Tibial nerve (tissue), 4 donors: ENCODE results near the gene LRRC26. TPM values are rescaled to one million over a fixed set of nuclear protein-coding genes. Genes with fewer than 3 reads are reported as not detected.

Source experiments
- DNase-seq, 2 donors: peaks; one replicate each; pipeline ENCODE4 v3.0.0-alpha.2; 2019; ENCODE audit warnings: low spot score in 2 of 2
- H3K27ac ChIP-seq, 4 donors: fragments of 200-600 bp; sonication (generic) in 3 of 4; one replicate each; pipeline ENCODE4 v1.5.1; 2017 to 2019; ENCODE audit warnings: mild to moderate bottlenecking in 1 of 4
- H3K27me3 ChIP-seq, 2 donors: fragments of 200-600 bp; sonication (generic) in 1 of 2; one replicate each; pipeline versions ENCODE4 v1.5.1 to v1.6.0; 2017 to 2019
- H3K36me3 ChIP-seq, 3 donors: fragments of 200-600 bp; sonication (generic); one replicate each; pipeline ENCODE4 v1.5.1; 2018 to 2019
- H3K4me1 ChIP-seq, 4 donors: fragments of 200-600 bp; sonication (generic) in 3 of 4; one replicate each; pipeline ENCODE4 v1.5.1; 2017 to 2019
- H3K4me3 ChIP-seq, 4 donors: fragments of 200-600 bp; sonication (generic) in 3 of 4; one replicate each; pipeline ENCODE4 v1.5.1; 2017 to 2019; ENCODE audit warnings: mild to moderate bottlenecking in 1 of 4, moderate library complexity in 1 of 4
- H3K9me3 ChIP-seq, 4 donors: fragments of 200-600 bp; sonication (generic) in 3 of 4; one replicate each; pipeline ENCODE4 v1.5.1; 2017 to 2019
- CTCF ChIP-seq, 5 experiments: fragments of 200-600 bp in 3 of 5; fragments of 450-650 bp in 2 of 5; sonication (generic) in 3 of 5; IDR thresholded peaks; one replicate each; pipeline ENCODE4 v1.5.1; 2016 to 2019; ENCODE audit warnings: antibody characterized with exemption in 5 of 5, mild to moderate bottlenecking in 3 of 5, moderate library complexity in 2 of 5
- EP300 ChIP-seq, 2 donors: sonication (generic); formaldehyde crosslinking; IDR thresholded peaks; one replicate each; pipeline ENCODE4 v1.6.1; 2017; ENCODE audit warnings: antibody characterized with exemption in 2 of 2, mild to moderate bottlenecking in 1 of 2
- POLR2A ChIP-seq, 2 donors: fragments of 450-650 bp; IDR thresholded peaks; one replicate each; pipeline ENCODE4 v1.6.1; 2017; ENCODE audit warnings: antibody characterized with exemption in 2 of 2, mild to moderate bottlenecking in 2 of 2, moderate library complexity in 2 of 2
- WGBS, 2 donors: methylation state at CpG; one replicate each; pipeline ENCODE4 v1.1.5; 2018; 5-methylcytosine and 5-hydroxymethylcytosine counted together
- total RNA-seq, 4 donors: library from RNA; depleted of rRNA; stranded (reverse); fragments of >200 nt; gene quantifications; one replicate each; pipeline ENCODE4 v1.1.0, GENCODE V29; 2016

LRRC26 gene
- total RNA-seq, 4 donors from 2014 or later: not detected

GRCh38 chr9:137143459-137143858, 26.4 kb downstream of the LRRC26 start:
- Histone ChIP-seq H3K36me3 (no peaks in the 10 kb centered on the region), H3K4me1 (peaks cover 0 to 6% (median 0%) of the 10 kb centered on the region in 4 donors), H3K4me3 (no peak overlapping the region), H3K27ac (no peak overlapping the region), H3K9me3 (no peaks in the 10 kb centered on the region), H3K27me3 (peaks cover 0 to 89% of the 10 kb centered on the region in 2 donors)
- 51 to 61% methylated on average over 4 of the region's 4 CpGs for WGBS, 2 donors
- TF ChIP-seq EP300 (IDR thresholded peaks at IDR 0.05) (no peak), CTCF (IDR thresholded peaks at IDR 0.05) (no peak)
- DNase-seq: no peak

- 75 to 76% methylated on average over 22 of the region's 24 CpGs for WGBS, 2 donors
- TF ChIP-seq CTCF (IDR thresholded peaks at IDR 0.05): no peak
- TF ChIP-seq POLR2A (IDR thresholded peaks at IDR 0.05): no peak
- no peak for TF ChIP-seq EP300 (IDR thresholded peaks at IDR 0.05)
- H3K27me3 ChIP-seq: peaks cover 0 to 89% of the 10 kb centered on the region in 2 donors
- no peak overlapping the region for H3K27ac ChIP-seq
- H3K4me1 ChIP-seq: peaks cover 0 to 6% (median 0%) of the 10 kb centered on the region in 4 donors
- no peak for DNase-seq
- no peak overlapping the region for H3K4me3 ChIP-seq
- H3K36me3 ChIP-seq: no peaks in the 10 kb centered on the region
- no peaks in the 10 kb centered on the region for H3K9me3 ChIP-seq
These were observed 27.6 kb downstream of the LRRC26 start for GRCh38 chr9:137141976-137142936.

DNA sequence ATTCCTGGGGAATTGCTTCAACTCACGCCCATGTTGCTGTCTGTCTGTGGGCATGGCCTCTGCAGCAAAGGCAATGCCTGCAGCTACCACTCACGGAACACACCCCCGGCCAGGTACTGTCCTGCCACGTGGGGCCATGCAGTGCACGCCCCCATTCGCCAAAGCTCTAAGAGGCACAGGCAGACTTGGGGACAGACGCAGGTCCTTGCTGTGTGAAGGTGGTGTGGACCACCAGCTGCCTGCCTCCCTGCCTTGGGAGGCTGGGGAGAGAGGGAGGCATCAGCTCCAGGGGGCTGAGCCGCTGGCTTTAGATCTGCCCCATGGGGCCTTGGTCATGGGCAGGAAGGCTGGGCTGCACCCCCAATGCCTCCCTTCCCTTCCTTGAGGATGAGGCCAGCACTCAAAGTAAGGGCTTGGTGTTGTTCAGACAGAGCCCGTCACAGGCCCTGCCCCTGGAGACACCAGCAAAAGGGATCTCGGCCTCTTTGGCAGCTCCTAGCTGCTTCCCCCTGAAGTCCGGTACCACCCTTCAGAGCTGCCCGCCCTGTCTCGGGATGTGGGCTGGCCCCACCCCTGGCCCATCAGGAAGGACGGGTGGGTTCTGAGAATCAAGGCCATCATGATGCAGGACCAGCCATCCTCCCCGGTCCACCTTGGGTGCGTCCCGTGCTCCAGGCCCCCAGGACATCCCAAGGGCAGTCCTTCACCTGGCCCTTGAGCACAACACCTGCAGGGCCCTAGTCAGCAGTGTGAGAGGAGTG, 28.6 kb downstream of the LRRC26 start:
- WGBS, 2 donors: 70 to 75% methylated on average over 12 to 17 of the region's 17 CpGs
- no peaks in the 10 kb centered on the region for H3K36me3 ChIP-seq
- H3K4me1 ChIP-seq: peaks cover 0 to 6% (median 0%) of the 10 kb centered on the region in 4 donors
- no peak overlapping the region for H3K4me3 ChIP-seq
- TF ChIP-seq POLR2A (IDR thresholded peaks at IDR 0.05) (no peak), EP300 (IDR thresholded peaks at IDR 0.05) (no peak), CTCF (IDR thresholded peaks at IDR 0.05) (no peak)
- H3K27me3 ChIP-seq: peaks cover 0 to 90% of the 10 kb centered on the region in 2 donors
- no peaks in the 10 kb centered on the region for H3K9me3 ChIP-seq
- no peak for DNase-seq
- H3K27ac ChIP-seq: no peak overlapping the region

- Histone ChIP-seq H3K36me3 (no peaks in the 10 kb centered on the region), H3K4me3 (no peak overlapping the region), H3K27me3 (peaks cover 0 to 90% of the 10 kb centered on the region in 2 donors), H3K9me3 (no peaks in the 10 kb centered on the region), H3K4me1 (peaks cover 0 to 6% (median 0%) of the 10 kb centered on the region in 4 donors), H3K27ac (no peak overlapping the region)
- TF ChIP-seq CTCF (IDR thresholded peaks at IDR 0.05) (no peak), EP300 (IDR thresholded peaks at IDR 0.05) (no peak), POLR2A (IDR thresholded peaks at IDR 0.05) (no peak)
- WGBS, 2 donors: 61 to 64% methylated on average over 21 to 26 of the region's 26 CpGs
- no peak for DNase-seq
These were observed 29.5 kb downstream of the LRRC26 start for GRCh38 chr9:137140151-137141012.
